ENCODE data around the gene HAUS1. TPM values are rescaled to one million over a fixed set of nuclear protein-coding genes. Genes with fewer than 3 reads are reported as not detected.

The HAUS1 gene, protein sequence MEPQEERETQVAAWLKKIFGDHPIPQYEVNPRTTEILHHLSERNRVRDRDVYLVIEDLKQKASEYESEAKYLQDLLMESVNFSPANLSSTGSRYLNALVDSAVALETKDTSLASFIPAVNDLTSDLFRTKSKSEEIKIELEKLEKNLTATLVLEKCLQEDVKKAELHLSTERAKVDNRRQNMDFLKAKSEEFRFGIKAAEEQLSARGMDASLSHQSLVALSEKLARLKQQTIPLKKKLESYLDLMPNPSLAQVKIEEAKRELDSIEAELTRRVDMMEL
- total RNA-seq (2022) (28.2 and 29.5 TPM in 2 replicates), Bru-seq, nascent RNA (percentile 63 among the genes with signal in this experiment), BruChase-seq, experiment 1, labeled RNA remaining after a 2-hour chase (percentile 63 among the genes with signal in this experiment), BruChase-seq, experiment 2, labeled RNA remaining after a 6-hour chase (percentile 66 among the genes with signal in this experiment)
- long read RNA-seq, transcript HAUS1-201 (9 exons, 1,125 nt) = major isoform, 52 of 61 reads
- long read RNA-seq, partial matches to known transcripts = 3 of 61 reads
- long read RNA-seq, other reads (novel, unspliced or antisense) = 3 of 61 reads

DNA sequence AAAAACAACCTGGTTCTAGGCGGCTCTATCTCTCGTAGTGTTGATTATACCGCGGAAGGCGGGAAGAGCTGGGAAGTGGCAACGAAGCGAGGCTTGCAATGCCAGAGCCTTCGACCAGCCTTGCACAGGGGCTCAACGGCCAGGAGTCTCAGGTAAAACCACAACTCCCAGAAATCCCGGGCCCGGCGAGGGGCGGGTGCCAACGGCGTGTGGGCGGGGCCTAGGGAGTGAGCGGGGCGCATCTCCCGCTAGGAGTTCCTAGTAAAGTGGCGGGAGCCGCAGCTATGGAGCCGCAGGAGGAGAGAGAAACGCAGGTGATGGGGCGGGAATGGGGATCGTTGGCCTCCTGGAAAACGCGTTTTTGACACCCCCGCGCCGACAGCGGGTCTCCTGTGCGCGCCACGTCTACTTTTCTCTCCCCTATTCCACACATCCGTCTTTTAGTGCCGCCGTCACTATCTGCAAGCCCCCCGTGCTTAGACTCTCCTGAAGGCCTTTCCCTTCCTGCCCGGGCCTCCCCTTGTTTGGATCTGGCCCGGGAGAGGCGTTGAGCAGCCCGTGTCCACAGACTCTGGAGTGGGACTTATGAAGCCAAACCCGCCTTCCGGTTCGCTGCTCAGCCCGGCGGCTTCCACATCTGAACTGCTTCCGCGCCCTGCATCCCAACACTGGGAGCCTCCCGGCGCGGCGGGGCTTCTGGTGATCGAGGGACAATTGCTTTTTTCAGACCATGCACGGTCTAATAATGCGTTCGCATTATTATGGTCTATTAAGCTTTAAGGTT lies at the start of gene HAUS1:
Gene HAUS1, plus strand, starts transcription at position 258 of the 784 bp plus-strand sequence. Its CDS starts 27 bp downstream, at position 285.
- Mint-ChIP-seq H3K9me3 (ENCODE audit: unreplicated experiment) (no peaks in the 10 kb centered on the region), H3K4me3 (ENCODE audit: unreplicated experiment) (peak within 1 kb of the TSS; percentile 91), H3K4me1 (ENCODE audit: low read depth, unreplicated experiment) (no peaks in the 10 kb centered on the region), H3K27ac (ENCODE audit: unreplicated experiment) (peak within 1 kb of the TSS; percentile 75), H3K36me3 (ENCODE audit: insufficient read depth, unreplicated experiment) (peaks cover 8% of the 10 kb centered on the region), H3K27me3 (ENCODE audit: insufficient read depth, unreplicated experiment) (no peaks in the 10 kb centered on the region)
- DNase-seq = peak; percentile 87 to 88
- no peaks in the 10 kb centered on the region for H3K27me3 ChIP-seq (replicated peaks; ENCODE audit: control insufficient read depth, insufficient read depth, low read length)
- intact Hi-C loops (cut with micrococcal nuclease; ENCODE audit: unreplicated experiment) = no loop called here
- TF ChIP-seq, protein P1, sequence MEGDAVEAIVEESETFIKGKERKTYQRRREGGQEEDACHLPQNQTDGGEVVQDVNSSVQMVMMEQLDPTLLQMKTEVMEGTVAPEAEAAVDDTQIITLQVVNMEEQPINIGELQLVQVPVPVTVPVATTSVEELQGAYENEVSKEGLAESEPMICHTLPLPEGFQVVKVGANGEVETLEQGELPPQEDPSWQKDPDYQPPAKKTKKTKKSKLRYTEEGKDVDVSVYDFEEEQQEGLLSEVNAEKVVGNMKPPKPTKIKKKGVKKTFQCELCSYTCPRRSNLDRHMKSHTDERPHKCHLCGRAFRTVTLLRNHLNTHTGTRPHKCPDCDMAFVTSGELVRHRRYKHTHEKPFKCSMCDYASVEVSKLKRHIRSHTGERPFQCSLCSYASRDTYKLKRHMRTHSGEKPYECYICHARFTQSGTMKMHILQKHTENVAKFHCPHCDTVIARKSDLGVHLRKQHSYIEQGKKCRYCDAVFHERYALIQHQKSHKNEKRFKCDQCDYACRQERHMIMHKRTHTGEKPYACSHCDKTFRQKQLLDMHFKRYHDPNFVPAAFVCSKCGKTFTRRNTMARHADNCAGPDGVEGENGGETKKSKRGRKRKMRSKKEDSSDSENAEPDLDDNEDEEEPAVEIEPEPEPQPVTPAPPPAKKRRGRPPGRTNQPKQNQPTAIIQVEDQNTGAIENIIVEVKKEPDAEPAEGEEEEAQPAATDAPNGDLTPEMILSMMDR (IDR thresholded peaks at IDR 0.05; ENCODE audit: insufficient read depth in 1 of 2, low read depth in 1 of 2, low read length in 1 of 2, severe bottlenecking in 1 of 2, unreplicated experiment in 1 of 2) = no peak
- BruUV-seq (replicated peaks) = TSS peak; percentile 33
- H3K4me1 ChIP-seq = no peaks in the 10 kb centered on the region
- peak within 1 kb of the TSS; percentile 83 for H3K4me3 ChIP-seq (ENCODE audit: low read depth, low read length)
- no peaks in the 10 kb centered on the region for H3K36me3 ChIP-seq (ENCODE audit: control insufficient read depth, insufficient read depth, low read length)
- ChIA-PET POLR2A (no interaction called here), CTCF (interaction anchor here (0.9 kb wide), 1 partner anchor 69 kb away, joined by 3 read pairs; no protein-coding TSS in a partner anchor)
- H3K9me3 ChIP-seq = no peaks in the 10 kb centered on the region

DNA sequence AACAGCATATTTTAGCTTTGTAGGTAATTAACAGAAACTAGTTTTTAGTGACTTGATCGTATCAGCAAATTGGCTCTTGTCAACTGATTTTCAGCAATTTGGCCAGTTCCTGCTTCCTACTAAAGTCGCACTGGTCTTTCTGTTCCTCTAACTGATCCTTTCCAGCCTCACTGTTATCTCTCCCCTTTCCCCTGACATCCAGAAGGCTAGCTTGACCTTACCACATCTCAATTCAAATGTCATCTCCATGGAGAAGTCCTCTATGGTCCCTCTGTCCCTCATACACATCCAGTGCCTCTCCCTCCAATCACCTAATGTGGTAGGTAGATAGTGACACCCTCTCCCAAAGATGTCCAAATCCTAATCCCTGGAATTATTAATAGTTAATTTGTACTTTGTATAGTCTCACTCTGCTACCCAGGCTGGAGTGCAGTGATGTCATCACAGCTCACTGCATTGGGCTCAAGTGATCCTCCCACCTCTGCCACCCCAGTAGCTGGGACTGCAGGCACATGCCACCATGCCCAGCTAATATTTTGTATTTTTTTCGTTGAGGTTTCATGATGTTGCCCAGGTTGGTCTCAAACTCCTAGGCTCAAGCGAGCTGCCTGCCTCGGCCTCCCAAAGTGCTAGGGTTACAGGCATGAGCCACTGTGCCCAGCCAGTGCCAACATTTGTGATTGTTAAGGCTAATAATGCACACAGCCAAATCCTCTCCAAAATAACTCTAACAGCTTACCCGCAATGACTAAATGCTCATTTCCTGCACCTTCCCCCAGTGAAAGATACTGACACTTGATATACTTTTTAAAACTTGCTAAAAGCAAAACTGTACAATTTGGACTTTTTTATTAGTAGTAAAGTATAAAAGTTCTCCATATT lies 49.0 kb upstream of the HAUS1 start:
- H3K4me3 ChIP-seq (ENCODE audit: low read depth, low read length) = no peak overlapping the region
- H3K4me3 Mint-ChIP-seq (ENCODE audit: unreplicated experiment) = no peak overlapping the region
- H3K27me3 Mint-ChIP-seq (ENCODE audit: insufficient read depth, unreplicated experiment) = no peaks in the 10 kb centered on the region
- H3K9me3 ChIP-seq = no peaks in the 10 kb centered on the region
- POLR2A ChIA-PET = no interaction called here
- H3K9me3 Mint-ChIP-seq (ENCODE audit: unreplicated experiment) = no peaks in the 10 kb centered on the region
- TF ChIP-seq, protein P1 (IDR thresholded peaks at IDR 0.05; ENCODE audit: insufficient read depth in 1 of 2, low read depth in 1 of 2, low read length in 1 of 2, severe bottlenecking in 1 of 2, unreplicated experiment in 1 of 2) = no peak
- no peak for DNase-seq
- H3K27me3 ChIP-seq (replicated peaks; ENCODE audit: control insufficient read depth, insufficient read depth, low read length) = no peaks in the 10 kb centered on the region
- H3K4me1 Mint-ChIP-seq (ENCODE audit: low read depth, unreplicated experiment) = peaks cover 12% of the 10 kb centered on the region
- intact Hi-C loops (cut with micrococcal nuclease; ENCODE audit: unreplicated experiment) = no loop called here
- CTCF ChIA-PET = no interaction called here
- H3K36me3 Mint-ChIP-seq (ENCODE audit: insufficient read depth, unreplicated experiment) = no peaks in the 10 kb centered on the region
- H3K27ac Mint-ChIP-seq (ENCODE audit: unreplicated experiment) = no peak overlapping the region
- H3K36me3 ChIP-seq (ENCODE audit: control insufficient read depth, insufficient read depth, low read length) = no peaks in the 10 kb centered on the region
- peaks cover 16% of the 10 kb centered on the region for H3K4me1 ChIP-seq
- no TSS peak for BruUV-seq (replicated peaks)
